ENCODE data around the gene PISD.

The PISD gene

GRCh38 chr22:31627223-31627731 is 34.7 kb downstream of the PISD start:
- H3K4me3 ChIP-seq (ENCODE audit: low read depth, low read length): no peak overlapping the region
- DNase-seq (ENCODE audit: low read depth): no peak
- TF ChIP-seq, protein P1, sequence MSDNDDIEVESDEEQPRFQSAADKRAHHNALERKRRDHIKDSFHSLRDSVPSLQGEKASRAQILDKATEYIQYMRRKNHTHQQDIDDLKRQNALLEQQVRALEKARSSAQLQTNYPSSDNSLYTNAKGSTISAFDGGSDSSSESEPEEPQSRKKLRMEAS (IDR thresholded peaks at IDR 0.05; ENCODE audit: low read depth, low read length): no peak
- no peak for TF ChIP-seq CTCF (IDR thresholded peaks at IDR 0.05; ENCODE audit: low read depth, low read length)
- TF ChIP-seq MYC (IDR thresholded peaks at IDR 0.05; ENCODE audit: low read depth, low read length): no peak
- TF ChIP-seq POLR2A (IDR thresholded peaks at IDR 0.05; ENCODE audit: extremely low read depth, insufficient read length): no peak

- H3K4me3 ChIP-seq (ENCODE audit: low read depth, low read length): no peak overlapping the region
- no peak for DNase-seq (ENCODE audit: low read depth)
- no peak for TF ChIP-seq POLR2A (IDR thresholded peaks at IDR 0.05; ENCODE audit: extremely low read depth, insufficient read length)
- TF ChIP-seq, protein P1 (IDR thresholded peaks at IDR 0.05; ENCODE audit: low read depth, low read length): no peak
- no peak for TF ChIP-seq MYC (IDR thresholded peaks at IDR 0.05; ENCODE audit: low read depth, low read length)
- TF ChIP-seq CTCF (IDR thresholded peaks at IDR 0.05; ENCODE audit: low read depth, low read length): no peak
Measured at GRCh38 chr22:31626427-31627150, 35.4 kb downstream of the PISD start.

DNA sequence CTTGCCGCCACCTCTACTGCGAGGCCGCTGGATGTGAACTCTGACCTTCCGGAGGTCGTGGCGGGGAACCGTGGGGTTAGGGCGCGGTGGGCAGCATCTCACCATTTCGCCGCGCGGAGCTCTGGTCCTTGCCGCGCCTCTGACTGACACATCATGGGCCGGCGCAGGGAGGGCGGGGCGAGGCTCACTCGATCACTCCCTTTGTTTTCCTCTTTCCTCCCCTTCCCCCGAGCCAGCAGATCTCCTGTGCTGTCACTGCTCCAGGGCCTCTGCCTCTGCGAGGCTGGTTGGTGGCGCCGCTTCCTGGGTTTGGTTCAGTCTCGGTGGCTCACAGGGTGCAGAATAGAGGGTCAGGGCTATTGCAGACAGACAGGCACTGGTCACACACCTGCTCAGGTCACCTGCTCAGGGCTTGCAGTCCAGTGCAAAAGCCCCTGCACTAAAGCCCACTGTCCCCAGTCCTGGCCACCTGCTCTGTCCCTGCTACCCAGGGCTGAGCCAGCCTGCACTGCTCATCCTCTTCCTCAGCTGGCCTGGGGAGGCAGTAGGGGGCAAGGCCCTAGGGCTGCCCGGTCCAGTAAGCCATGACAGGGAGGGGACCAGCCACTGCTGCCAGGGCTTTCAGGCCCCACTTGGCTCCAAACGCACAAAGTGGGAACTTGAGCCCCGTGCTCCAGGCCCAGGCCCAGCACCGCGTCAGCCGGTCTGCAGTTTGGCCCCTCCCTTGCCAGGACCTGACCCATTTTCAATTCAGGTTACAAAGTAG is 36.2 kb downstream of the PISD start:
- H3K4me3 ChIP-seq (ENCODE audit: low read depth, low read length): no peak overlapping the region
- DNase-seq (ENCODE audit: low read depth): no peak
- no peak for TF ChIP-seq MYC (IDR thresholded peaks at IDR 0.05; ENCODE audit: low read depth, low read length)
- no peak for TF ChIP-seq POLR2A (IDR thresholded peaks at IDR 0.05; ENCODE audit: extremely low read depth, insufficient read length)
- TF ChIP-seq, protein P1 (IDR thresholded peaks at IDR 0.05; ENCODE audit: low read depth, low read length): no peak
- no peak for TF ChIP-seq CTCF (IDR thresholded peaks at IDR 0.05; ENCODE audit: low read depth, low read length)

- TF ChIP-seq POLR2A (IDR thresholded peaks at IDR 0.05; ENCODE audit: extremely low read depth, insufficient read length) (no peak), CTCF (IDR thresholded peaks at IDR 0.05; ENCODE audit: low read depth, low read length) (no peak), MYC (IDR thresholded peaks at IDR 0.05; ENCODE audit: low read depth, low read length) (no peak)
- TF ChIP-seq, protein P1 (IDR thresholded peaks at IDR 0.05; ENCODE audit: low read depth, low read length): no peak
Measured at GRCh38 chr22:31625257-31625640, 36.8 kb downstream of the PISD start.

GRCh38 chr22:31623592-31624304 is 38.3 kb downstream of the PISD start:
- DNase-seq (ENCODE audit: low read depth): no peak
- no peak for TF ChIP-seq POLR2A (IDR thresholded peaks at IDR 0.05; ENCODE audit: extremely low read depth, insufficient read length)
- H3K4me3 ChIP-seq (ENCODE audit: low read depth, low read length): no peak overlapping the region

More at GRCh38 chr22:31625257-31625640, 36.8 kb downstream of the PISD start:
- H3K4me3 ChIP-seq (ENCODE audit: low read depth, low read length): no peak overlapping the region
- DNase-seq (ENCODE audit: low read depth): no peak

Data from NB4 (cell line).